GM08714 (cell line): ENCODE data around the gene CDC42.

Experiments used
- H3K4me3 ChIP-seq: fragments of 200-500 bp; sonication (Bioruptor generic); 2 replicates; pipeline ENCODE4 v1.5.1; 2014; ENCODE audit warnings: mild to moderate bottlenecking, low read length, inconsistent platforms
- ZNF274 ChIP-seq: IDR thresholded peaks from 2 replicates; pipeline ENCODE4 v1.6.1; 2012; ENCODE audit warnings: mild to moderate bottlenecking, low read depth, low read length

Gene CDC42

DNA sequence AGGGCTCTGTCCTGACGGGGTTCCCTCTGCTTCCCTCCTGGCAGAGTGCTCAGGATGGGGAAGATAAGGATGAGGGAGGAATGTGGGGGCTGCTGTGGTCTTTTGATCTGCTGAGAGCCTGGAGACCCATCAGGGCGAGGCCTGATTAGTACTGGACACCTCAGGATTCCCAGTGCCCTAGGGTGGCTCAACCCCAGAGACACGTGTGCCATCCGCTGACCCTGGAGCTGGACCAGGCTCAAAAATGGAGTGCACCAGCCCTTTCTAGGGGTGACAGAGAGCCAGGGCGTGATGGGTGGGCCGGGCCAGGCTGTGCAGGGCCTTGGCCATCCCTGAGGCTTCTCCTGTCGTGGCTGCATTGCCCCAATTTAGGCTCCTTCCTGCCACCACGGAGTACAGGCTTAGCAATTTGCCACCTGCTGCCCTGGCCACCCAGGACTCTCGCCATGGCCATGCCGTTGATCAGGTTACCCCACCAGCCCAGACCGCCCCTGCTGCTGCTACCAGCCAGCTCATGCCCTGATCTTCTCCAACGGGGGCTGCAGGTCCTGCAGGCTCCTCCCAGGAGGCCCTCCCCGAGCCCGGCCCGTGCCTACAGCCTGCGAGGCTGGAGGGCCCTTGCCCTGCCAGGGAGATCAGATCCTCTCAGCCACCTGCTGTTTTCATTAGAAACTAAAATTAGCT lies 80.9 kb downstream of the CDC42 start:
- no peak for TF ChIP-seq ZNF274

DNA sequence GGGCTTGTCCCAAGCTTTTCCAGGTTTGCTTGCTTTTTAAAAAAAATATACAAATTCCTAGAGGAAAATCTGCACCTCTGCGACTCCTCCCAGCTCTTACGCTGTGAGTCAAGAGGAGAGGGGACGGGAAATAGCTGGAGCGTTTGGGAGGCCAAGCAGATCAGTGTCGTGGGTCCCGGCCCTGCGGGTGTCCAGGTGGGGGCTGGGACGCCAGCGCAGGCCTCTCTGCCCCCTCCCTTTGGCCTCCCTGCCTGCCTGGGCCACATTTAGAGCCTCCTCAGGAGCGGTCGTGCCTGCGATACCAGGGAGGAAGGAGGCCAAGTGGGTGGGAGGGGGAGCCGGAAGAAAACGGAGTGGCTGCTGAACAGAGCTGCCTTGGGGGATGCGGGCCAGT lies 81.4 kb downstream of the CDC42 start:
- no peak overlapping the region for H3K4me3 ChIP-seq
- TF ChIP-seq ZNF274 = no peak

More for the DNA sequence above, 80.9 kb downstream of the CDC42 start:
- no peak overlapping the region for H3K4me3 ChIP-seq

DNA sequence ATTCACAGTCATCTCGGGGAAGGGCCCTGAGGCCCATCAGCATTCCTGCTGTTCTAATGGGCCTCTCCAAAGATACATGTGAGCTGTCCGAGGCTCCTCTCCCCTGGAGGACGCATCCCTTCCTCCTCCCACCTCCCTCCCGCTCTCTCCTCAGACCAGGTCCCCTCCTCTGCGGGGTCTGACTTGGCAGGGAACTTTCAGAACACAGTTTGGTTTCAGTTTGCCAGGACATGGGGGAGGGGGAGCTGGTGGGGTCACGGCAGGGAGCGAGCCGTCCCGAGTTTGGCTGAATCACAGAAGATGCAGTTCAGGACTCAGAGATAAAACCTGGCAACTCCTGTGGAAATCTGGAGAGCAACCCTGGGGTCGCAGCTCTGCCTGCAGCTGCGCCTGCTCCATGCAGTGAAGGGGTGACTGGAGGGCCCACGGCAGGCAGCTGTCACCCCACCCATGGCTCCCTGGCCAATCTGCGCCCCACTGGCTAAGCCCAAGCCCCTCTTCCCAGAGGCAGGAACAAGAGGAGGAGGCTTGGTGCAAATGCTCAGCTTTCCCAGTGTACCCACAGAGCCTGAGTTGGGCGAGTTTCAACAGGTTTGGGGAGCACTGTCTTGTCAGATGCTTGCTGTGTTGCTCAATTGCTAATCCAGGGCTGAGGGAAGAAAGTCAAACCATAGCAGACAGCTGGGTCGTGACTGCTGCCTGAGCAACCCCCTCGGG lies 84.7 kb downstream of the CDC42 start:
- H3K4me3 ChIP-seq = no peak overlapping the region

DNA sequence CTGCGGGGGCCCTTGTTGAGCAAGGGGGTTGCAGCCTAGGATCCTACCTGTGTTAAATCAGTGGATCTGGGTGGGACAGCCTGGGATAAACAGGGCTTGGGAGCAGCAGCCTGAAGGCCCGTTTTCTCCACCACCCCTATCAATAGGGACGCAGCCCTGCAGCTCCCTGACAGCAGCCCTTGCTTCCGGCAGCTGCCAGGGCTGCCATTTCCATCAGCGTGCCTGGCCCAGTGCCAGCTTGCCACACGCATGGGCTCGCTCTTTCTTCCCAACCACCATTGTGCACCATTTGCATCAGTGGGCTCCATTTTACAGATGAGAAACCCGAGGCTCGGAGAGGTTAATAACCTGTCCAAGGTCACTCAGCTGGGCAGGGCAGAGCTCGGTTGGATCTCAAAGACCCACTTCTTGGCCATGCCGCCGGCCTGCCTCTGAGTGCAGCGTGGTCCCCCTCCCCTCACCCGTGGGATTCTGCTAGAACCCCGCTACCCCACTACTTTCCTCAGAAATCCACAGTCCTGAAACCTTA lies 86.6 kb downstream of the CDC42 start:
- TF ChIP-seq ZNF274 = no peak
- H3K4me3 ChIP-seq = no peak overlapping the region

More for the DNA sequence above, 84.7 kb downstream of the CDC42 start:
- TF ChIP-seq ZNF274 = no peak

DNA sequence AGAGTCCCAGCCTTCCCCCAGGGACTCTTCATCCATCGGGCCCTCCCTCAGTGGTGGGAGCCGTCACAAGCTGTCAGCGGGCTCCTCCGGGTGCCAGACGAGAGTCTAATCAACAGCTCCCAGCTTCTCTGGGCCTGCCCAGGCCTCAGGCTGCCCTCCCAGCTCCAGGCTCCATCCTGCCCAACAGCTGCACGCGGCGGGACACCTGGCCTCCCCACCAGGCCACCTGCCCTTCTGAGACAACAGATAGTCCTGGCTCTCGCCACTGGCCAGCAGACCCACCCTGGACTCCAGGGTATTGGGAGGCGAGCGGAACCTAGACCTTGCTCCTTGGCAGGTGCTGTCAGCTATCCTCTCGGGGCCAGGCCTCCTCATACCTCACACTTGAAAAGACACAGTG lies 87.3 kb downstream of the CDC42 start:
- no peak for TF ChIP-seq ZNF274
- no peak overlapping the region for H3K4me3 ChIP-seq
